ENCODE data around the gene SPRED1.

- no peak for TF ChIP-seq ZNF584 (CRISPR knock-in tag; IDR thresholded peaks at IDR 0.05; ENCODE audit: low read depth)
- no peak for TF ChIP-seq ZNF274 (IDR thresholded peaks at IDR 0.05; ENCODE audit: borderline replicate concordance, low read depth, low read length)
- TF ChIP-seq RBM22 (IDR thresholded peaks at IDR 0.05; ENCODE audit: low read depth, low read length, poor library complexity, severe bottlenecking): no peak
- TF ChIP-seq CTCF (IDR thresholded peaks at IDR 0.05 in 2 of 3, conservative IDR thresholded peaks at IDR 0.05 in 1 of 3; ENCODE audit: insufficient read depth in 2 of 3, low read depth in 1 of 3, low read length in 3 of 3): no peak
- TF ChIP-seq RBM34 (IDR thresholded peaks at IDR 0.05; ENCODE audit: borderline replicate concordance, insufficient read depth, low read length): no peak
- no peak for TF ChIP-seq SIN3A (IDR thresholded peaks at IDR 0.05; ENCODE audit: borderline replicate concordance in 2 of 2, control insufficient read depth in 1 of 2, low read depth in 2 of 2, low read length in 2 of 2)
- no peak for TF ChIP-seq ZNF318 (IDR thresholded peaks at IDR 0.05; ENCODE audit: borderline replicate concordance in 1 of 2, low read depth in 1 of 2)
- TF ChIP-seq GABPA (tag; conservative IDR thresholded peaks at IDR 0.05; ENCODE audit: low read depth): no peak
- TF ChIP-seq EWSR1 (IDR thresholded peaks at IDR 0.05; ENCODE audit: borderline replicate concordance, low read depth, partially characterized antibody): no peak
Observed at GRCh38 chr15:38307251-38307650, 54.6 kb downstream of the SPRED1 start.
